ENCODE measurements around the gene FOXO3.
A peak's percentile ranks its signal among the peaks of the same experiment; 100 is the strongest.
"Not testable (repeated sequence)": the region's sequence is repeated elsewhere in the genome, so short reads cannot be mapped to it uniquely, and the experiment has no call there.

Gene FOXO3

GRCh38 chr6:108560463-108561308, at the start of gene FOXO3:
Gene FOXO3 (plus strand): TSS chr6:108560917. CDS start chr6:108561209, 292 bp downstream.
- peak; percentile 89 for DNase-seq

GRCh38 chr6:108518714-108519576, 41.8 kb upstream of the FOXO3 start:
- peak; percentile 2 for DNase-seq

GRCh38 chr6:108521616-108522107, 39.1 kb upstream of the FOXO3 start:
- no peak for DNase-seq

GRCh38 chr6:108523697-108524096, 37.0 kb upstream of the FOXO3 start:
- no peak for DNase-seq

GRCh38 chr6:108524528-108525248, 36.0 kb upstream of the FOXO3 start:
- no peak for DNase-seq

- peak; percentile 36 for DNase-seq
These were observed 34.0 kb upstream of the FOXO3 start for GRCh38 chr6:108526739-108527174.

GRCh38 chr6:108528878-108529277, 31.8 kb upstream of the FOXO3 start:
- DNase-seq = no peak

- DNase-seq = no peak
These were observed 29.4 kb upstream of the FOXO3 start for GRCh38 chr6:108531332-108531731.

GRCh38 chr6:108535114-108535742, 25.5 kb upstream of the FOXO3 start:
- no peak for DNase-seq

GRCh38 chr6:108535920-108536535, 24.7 kb upstream of the FOXO3 start:
- DNase-seq = not testable (repeated sequence)

- DNase-seq = peak; percentile 77
These were observed 18.6 kb upstream of the FOXO3 start for GRCh38 chr6:108541843-108542759.

GRCh38 chr6:108543175-108543940, 17.4 kb upstream of the FOXO3 start:
- DNase-seq = peak; percentile 58

GRCh38 chr6:108544606-108545005, 16.1 kb upstream of the FOXO3 start:
- DNase-seq = no peak

GRCh38 chr6:108546079-108547049, 14.4 kb upstream of the FOXO3 start:
- no peak for DNase-seq

GRCh38 chr6:108549241-108549640, 11.5 kb upstream of the FOXO3 start:
- no peak for DNase-seq

- DNase-seq = no peak
These were observed 11.0 kb upstream of the FOXO3 start for GRCh38 chr6:108549741-108550140.

- no peak for DNase-seq
These were observed 10.5 kb upstream of the FOXO3 start for GRCh38 chr6:108550256-108550655.

- no peak for DNase-seq
These were observed 5.2 kb upstream of the FOXO3 start for GRCh38 chr6:108555399-108556052.
